IMR-90 (cell line): ENCODE results near the gene DENND1A. TPM values are rescaled to one million over a fixed set of nuclear protein-coding genes. Genes with fewer than 3 reads are reported as not detected.

Experiments
- ATAC-seq: fragments of 200-7000 bp; cut with Tn5 transposase; 2 replicates; pipeline ENCODE4 v1.9.1; 2020; ENCODE audit warnings: low read depth, mild to moderate bottlenecking, moderate library complexity
- BruUV-seq: library from RNA; stranded (reverse); fragments of 400-500 nt; replicated peaks from 2 replicates; lab custom pipeline; 2021; lab: Mats Ljungman, UMichigan
- CTCF ChIA-PET: fragments of 300-600 bp; formaldehyde crosslinking; extraction: SDS; loops from one replicate; lab custom pipeline; 2021; ENCODE audit warnings: antibody characterized with exemption; lab: Yijun Ruan, JAX
- POLR2A ChIA-PET: fragments of 300-600 bp; sonication (Branson Sonifier 250); formaldehyde crosslinking; loops from one replicate; lab custom pipeline; 2022; ENCODE audit warnings: antibody characterized with exemption; ENCODE audit not compliant: unreplicated experiment; lab: Charles Lee
- DNase-seq: peaks from one replicate; pipeline ENCODE4 v3.0.0; 2013
- H2AFZ ChIP-seq: replicated peaks from 2 replicates; pipeline ENCODE3; 2013; ENCODE audit warnings: low read length, mild to moderate bottlenecking; ENCODE audit not compliant: poor library complexity
- H2AK5ac ChIP-seq: 2 replicates; pipeline ENCODE4 v1.6.1; 2013; ENCODE audit warnings: low read depth, low read length, inconsistent platforms
- H2AK9ac ChIP-seq: replicated peaks from 2 replicates; pipeline ENCODE3; 2013; ENCODE audit warnings: mild to moderate bottlenecking, low read depth, low read length, moderate library complexity; ENCODE audit not compliant: poor library complexity
- H2BK120ac ChIP-seq: 2 replicates; pipeline ENCODE4 v1.6.1; 2013; ENCODE audit warnings: low read depth, low read length, inconsistent platforms
- H2BK15ac ChIP-seq: 3 replicates; pipeline ENCODE4 v1.6.1; 2013; ENCODE audit warnings: low read depth, low read length, inconsistent platforms
- H2BK20ac ChIP-seq: 2 replicates; pipeline ENCODE4 v1.6.1; 2013; ENCODE audit warnings: low read depth, mild to moderate bottlenecking, inconsistent platforms, low read length, moderate library complexity
- H2BK5ac ChIP-seq: 2 replicates; pipeline ENCODE4 v1.6.1; 2013; ENCODE audit warnings: mild to moderate bottlenecking, low read depth, low read length, inconsistent platforms; ENCODE audit not compliant: poor library complexity, severe bottlenecking
- H3K14ac ChIP-seq: replicated peaks from 2 replicates; pipeline ENCODE4 v1.6.1; 2013; ENCODE audit warnings: low read depth, low read length, inconsistent platforms
- H3K18ac ChIP-seq: 2 replicates; pipeline ENCODE4 v1.6.1; 2013; ENCODE audit warnings: low read depth, low read length, control low read depth
- H3K23ac ChIP-seq: 2 replicates; pipeline ENCODE4 v1.6.1; 2013; ENCODE audit warnings: low read depth, low read length, inconsistent platforms
- H3K27ac ChIP-seq: 2 replicates; pipeline ENCODE4 v1.5.1; 2013; ENCODE audit warnings: mild to moderate bottlenecking, control low read depth, low read length; ENCODE audit not compliant: insufficient read depth
- H3K27me3 ChIP-seq: 2 replicates; pipeline ENCODE4 v1.6.1; 2013; ENCODE audit warnings: low read length; ENCODE audit not compliant: control insufficient read depth, insufficient read depth
- H3K36me3 ChIP-seq: 2 replicates; pipeline ENCODE4 v1.6.1; 2013; ENCODE audit warnings: low read length, mixed read lengths; ENCODE audit not compliant: control insufficient read depth, insufficient read depth
- H3K4ac ChIP-seq: 2 replicates; pipeline ENCODE4 v1.6.1; 2013; ENCODE audit warnings: low read depth, low read length, inconsistent platforms
- H3K4me1 ChIP-seq: 2 replicates; pipeline ENCODE4 v1.6.1; 2013; ENCODE audit warnings: low read length, mixed read lengths; ENCODE audit not compliant: control insufficient read depth, insufficient read depth
- H3K4me2 ChIP-seq: 2 replicates; pipeline ENCODE4 v1.6.1; 2013; ENCODE audit warnings: low read depth, mild to moderate bottlenecking, control low read depth, low read length, moderate library complexity
- H3K4me3 ChIP-seq: 2 replicates; pipeline ENCODE4 v1.5.1; 2013; ENCODE audit warnings: low read depth, mild to moderate bottlenecking, control low read depth, low read length, moderate library complexity; ENCODE audit not compliant: insufficient read depth
- H3K56ac ChIP-seq: 2 replicates; pipeline ENCODE4 v1.6.1; 2013; ENCODE audit warnings: low read length, inconsistent platforms; ENCODE audit not compliant: insufficient read depth; ENCODE audit errors: extremely low read depth
- H3K79me1 ChIP-seq, 2 experiments: 2 replicates each; pipeline ENCODE4 v1.6.1; 2013; ENCODE audit warnings: low read length in 2 of 2, inconsistent platforms in 1 of 2, low read depth in 1 of 2
- H3K9ac ChIP-seq: 2 replicates; pipeline ENCODE4 v1.6.1; 2013; ENCODE audit warnings: low read depth, low read length, control low read depth
- H3K9me1 ChIP-seq: 2 replicates; pipeline ENCODE4 v1.6.1; 2013; ENCODE audit warnings: low read length, inconsistent platforms; ENCODE audit not compliant: insufficient read depth
- H3K9me3 ChIP-seq: 2 replicates; pipeline ENCODE4 v1.6.1; 2013; ENCODE audit warnings: low read length; ENCODE audit not compliant: control insufficient read depth, insufficient read depth
- H4K20me1 ChIP-seq: 2 replicates; pipeline ENCODE4 v1.6.1; 2013; ENCODE audit warnings: low read length, inconsistent platforms; ENCODE audit not compliant: insufficient read depth
- H4K5ac ChIP-seq: 2 replicates; pipeline ENCODE4 v1.6.1; 2013; ENCODE audit warnings: mild to moderate bottlenecking, low read depth, low read length, control low read depth
- H4K8ac ChIP-seq, 2 experiments: 2 replicates each; pipeline ENCODE4 v1.6.1; 2013; ENCODE audit warnings: low read depth in 2 of 2, low read length in 2 of 2, control low read depth in 1 of 2, inconsistent platforms in 1 of 2
- H4K91ac ChIP-seq: 2 replicates; pipeline ENCODE4 v1.6.1; 2013; ENCODE audit warnings: low read depth, low read length, inconsistent platforms; ENCODE audit not compliant: insufficient read depth
- BHLHE40 ChIP-seq: fragments of 150-350 bp; IDR thresholded peaks from 2 replicates; pipeline ENCODE4 v1.6.1; 2016; ENCODE audit warnings: mild to moderate bottlenecking, low read depth, low read length
- CEBPB ChIP-seq: IDR thresholded peaks from 2 replicates; pipeline ENCODE4 v1.6.1; 2012; ENCODE audit warnings: low read depth, low read length, improper control_type of control experiment
- CHD1 ChIP-seq: IDR thresholded peaks from 2 replicates; pipeline ENCODE4 v1.6.1; 2012; ENCODE audit warnings: low read depth, low read length, improper control_type of control experiment
- CTCF ChIP-seq: conservative IDR thresholded peaks from 2 replicates; pipeline ENCODE4 v1.5.1; 2012; ENCODE audit warnings: mild to moderate bottlenecking, low read depth, low read length, improper control_type of control experiment
- ELK1 ChIP-seq: fragments of 150-350 bp; IDR thresholded peaks from 2 replicates; pipeline ENCODE4 v1.6.1; 2016; ENCODE audit warnings: low read depth, mild to moderate bottlenecking, low read length, moderate library complexity, borderline replicate concordance
- FOS ChIP-seq: fragments of 150-350 bp; IDR thresholded peaks from 2 replicates; pipeline ENCODE4 v1.6.1; 2016; ENCODE audit warnings: low read depth, low read length
- MAFK ChIP-seq: IDR thresholded peaks from 2 replicates; pipeline ENCODE4 v1.6.1; 2012; ENCODE audit warnings: low read depth, low read length, improper control_type of control experiment
- MAZ ChIP-seq: IDR thresholded peaks from 2 replicates; pipeline ENCODE4 v1.6.1; 2012; ENCODE audit warnings: low read depth, mild to moderate bottlenecking, low read length, improper control_type of control experiment, moderate library complexity, borderline replicate concordance
- MXI1 ChIP-seq: IDR thresholded peaks from 2 replicates; pipeline ENCODE4 v1.6.1; 2012; ENCODE audit warnings: low read depth, mild to moderate bottlenecking, low read length, moderate library complexity, borderline replicate concordance
- NFE2L2 ChIP-seq: fragments of 150-350 bp; IDR thresholded peaks from 2 replicates; pipeline ENCODE4 v1.6.1; 2016; ENCODE audit warnings: low read depth, mild to moderate bottlenecking, low read length
- POLR2A ChIP-seq: IDR thresholded peaks from 2 replicates; pipeline ENCODE4 v1.6.1; 2012; ENCODE audit warnings: mild to moderate bottlenecking, low read depth, low read length
- RAD21 ChIP-seq: IDR thresholded peaks from 2 replicates; pipeline ENCODE4 v1.6.1; 2012; ENCODE audit warnings: low read length, improper control_type of control experiment
- RCOR1 ChIP-seq: IDR thresholded peaks from 2 replicates; pipeline ENCODE4 v1.6.1; 2012; ENCODE audit warnings: mild to moderate bottlenecking, low read length, improper control_type of control experiment; ENCODE audit not compliant: insufficient replicate concordance
- RFX5 ChIP-seq: IDR thresholded peaks from 2 replicates; pipeline ENCODE4 v1.8.0; 2012; ENCODE audit warnings: low read depth, mild to moderate bottlenecking, low read length, moderate library complexity
- SMC3 ChIP-seq: fragments of 150-350 bp; IDR thresholded peaks from 2 replicates; pipeline ENCODE4 v1.6.1; 2016; ENCODE audit warnings: low read depth, mild to moderate bottlenecking, antibody characterized with exemption, low read length, moderate library complexity
- USF2 ChIP-seq: fragments of 150-350 bp; IDR thresholded peaks from 2 replicates; pipeline ENCODE4 v1.6.1; 2017; ENCODE audit warnings: mild to moderate bottlenecking, antibody characterized with exemption, low read length, low read depth
- WGBS, 2 experiments: methylation state at CpG; one replicate each; pipeline versions ENCODE4 v1.1.5 to v1.1.7; 2013; ENCODE audit warnings: missing lambda C conversion rate in 2 of 2; ENCODE audit not compliant: insufficient read length in 1 of 2; ENCODE audit errors: extremely low coverage in 2 of 2; 5-methylcytosine and 5-hydroxymethylcytosine counted together
- dilution Hi-C: fragments of 300-500 bp; cut with HindIII; formaldehyde crosslinking; loops from one replicate; pipeline ENCODE4 v1.14.3; 2018; ENCODE audit warnings: low sequenced_read_pairs; ENCODE audit not compliant: unreplicated experiment
- in situ Hi-C: fragments of 300-500 bp; cut with MboI; formaldehyde crosslinking; loops from 3 replicates; pipeline ENCODE4 v1.14.3; 2019; ENCODE audit warnings: low sequenced_read_pairs, inconsistent platforms, mixed read lengths
- intact Hi-C: fragments of 100-400 bp; cut with micrococcal nuclease; formaldehyde crosslinking; loops from 2 replicates; pipeline ENCODE4 v1.10.0; 2022
- polyA plus RNA-seq, 3 experiments: library from polyadenylated mRNA; depleted of rRNA; stranded (reverse); fragments of >200 nt; gene quantifications; 2 replicates each; pipeline ENCODE4 v1.2.3, GENCODE V29; 2012; ENCODE audit warnings: low replicate concordance in 1 of 3
- total RNA-seq: library from RNA; depleted of rRNA; stranded (reverse); fragments of >200 nt; gene quantifications from 2 replicates; pipeline ENCODE4 v1.2.3, GENCODE V29; 2012

The DENND1A gene
- total and polyA plus RNA-seq, 2 of the 4 experiments (the other 2 are of a cell fraction), result 21.4 to 27.6 TPM

- H2AFZ ChIP-seq, result no peak overlapping the region
- H2BK5ac ChIP-seq, result no peak overlapping the region
- no peak overlapping the region for H4K91ac ChIP-seq
- no peak overlapping the region for H3K9ac ChIP-seq
- dilution Hi-C loops (no loop called here), in situ Hi-C loops (no loop called here), intact Hi-C loops (no loop called here)
- no peaks in the 10 kb centered on the region for H3K9me3 ChIP-seq
- no peaks in the 10 kb centered on the region for H3K27me3 ChIP-seq
- ATAC-seq, result no peak
- H3K4me3 ChIP-seq, result no peak overlapping the region
- no peak overlapping the region for H3K18ac ChIP-seq
- DNase-seq, result no peak
- no peak overlapping the region for H2BK15ac ChIP-seq
- H4K20me1 ChIP-seq, result no peaks in the 10 kb centered on the region; the same call in 1 of the 2 replicates
- 80% methylated on average over 1 of the region's 5 CpGs; no CpG with 5 or more reads in 1 of the 2 experiments for WGBS, 2 experiments
- H3K27ac ChIP-seq, result no peak overlapping the region
- H3K79me1 ChIP-seq, result no peaks in the 10 kb centered on the region
- TF ChIP-seq POLR2A, result no peak
- TF ChIP-seq CEBPB, result no peak
- no peak for TF ChIP-seq RFX5
- no peak for TF ChIP-seq MAZ
- TF ChIP-seq RCOR1, result no peak
- no peak for TF ChIP-seq CTCF
- no peak for TF ChIP-seq ELK1
- no peak for TF ChIP-seq USF2
- no peak for TF ChIP-seq CHD1
- TF ChIP-seq MXI1, result no peak
- no peak for TF ChIP-seq RAD21
- no peak for TF ChIP-seq NFE2L2
- TF ChIP-seq MAFK, result no peak
- TF ChIP-seq BHLHE40, result no peak
- no peak for TF ChIP-seq FOS
- TF ChIP-seq SMC3, result no peak
- no peak overlapping the region for H2BK20ac ChIP-seq
- H4K8ac ChIP-seq, result no peak overlapping the region
- no peak overlapping the region for H3K56ac ChIP-seq
- POLR2A ChIA-PET, result no interaction called here
- H2AK9ac ChIP-seq, result no peak overlapping the region
- H3K23ac ChIP-seq, result no peak overlapping the region
- H3K4ac ChIP-seq, result no peak overlapping the region
- no peak overlapping the region for H2AK5ac ChIP-seq
- H4K5ac ChIP-seq, result no peak overlapping the region
- CTCF ChIA-PET, result no interaction called here
- BruUV-seq, result no TSS peak
- no peak overlapping the region for H3K4me2 ChIP-seq
- H3K14ac ChIP-seq, result no peak overlapping the region
- H3K9me1 ChIP-seq, result no peaks in the 10 kb centered on the region
- no peaks in the 10 kb centered on the region for H3K36me3 ChIP-seq
- H3K4me1 ChIP-seq, result no peaks in the 10 kb centered on the region
- no peak overlapping the region for H2BK120ac ChIP-seq
Observed at GRCh38 chr9:123418052-123418430, 511.9 kb downstream of the DENND1A start.
